GM21447 (cell line): Measurements from ENCODE around the gene CD93.

Experiments
- ATAC-seq: cut with Tn5 transposase; IDR thresholded peaks from one replicate; pipeline ENCODE4 v1.9.1; 2021; ENCODE audit not compliant: unreplicated experiment

The CD93 gene

DNA sequence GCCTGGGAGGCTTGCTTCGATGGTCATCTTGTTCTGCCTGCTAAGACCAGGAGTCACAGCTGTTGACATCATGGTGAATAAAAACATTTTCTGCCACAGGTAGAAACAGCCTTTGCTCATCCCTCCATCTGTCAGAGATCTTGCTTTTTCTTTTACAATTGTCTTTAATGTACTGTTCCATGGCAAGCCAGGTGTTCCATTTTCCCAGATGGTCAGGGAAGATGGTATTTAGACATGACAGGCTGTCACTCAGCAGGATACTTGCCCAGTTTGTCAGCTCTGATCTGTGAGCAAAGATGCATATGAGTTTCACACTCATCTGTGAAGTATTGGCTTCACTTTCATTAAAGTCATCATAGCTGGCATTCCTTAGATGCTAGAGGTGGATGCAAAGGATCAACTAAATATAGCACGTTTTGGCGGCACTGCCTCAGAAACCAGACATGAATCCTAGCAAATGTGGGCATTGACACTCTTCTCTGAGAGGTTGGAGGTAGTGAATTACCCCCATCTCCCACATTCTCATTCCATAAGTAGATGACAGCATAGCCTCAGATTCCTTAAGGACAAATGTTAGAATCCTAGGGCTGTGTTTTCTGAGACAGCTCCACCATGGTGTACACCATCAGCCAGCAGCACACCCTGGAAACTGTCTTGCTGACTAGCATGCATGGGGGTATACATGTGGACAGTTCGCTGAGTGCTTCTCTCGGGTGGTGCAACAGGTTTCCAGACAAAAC lies 46.8 kb downstream of the CD93 start:
- no peak for ATAC-seq

DNA sequence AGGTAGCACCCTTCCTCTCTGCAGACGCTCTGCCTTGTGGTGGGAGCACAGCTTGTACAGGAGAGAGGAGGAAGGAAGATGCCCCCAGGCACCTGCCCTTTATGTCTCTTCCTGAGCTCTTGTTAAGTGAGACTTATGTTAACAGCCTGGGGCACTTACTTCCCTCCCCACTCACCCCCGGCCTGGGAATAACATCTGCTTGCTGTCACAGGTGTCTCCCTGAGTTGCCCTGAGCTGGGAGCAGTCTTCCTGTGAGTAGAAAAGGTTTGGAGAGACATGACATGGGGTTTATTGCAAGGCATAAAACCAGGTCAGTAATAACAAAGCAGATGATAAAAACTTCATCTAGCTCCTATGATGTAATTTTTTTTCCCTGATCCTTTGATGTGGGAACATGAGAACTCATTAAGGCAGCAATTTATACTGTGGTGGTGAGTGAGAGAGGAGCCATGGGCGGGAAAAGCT lies 49.1 kb downstream of the CD93 start:
- no peak for ATAC-seq

- ATAC-seq, result no peak
These were observed 49.8 kb downstream of the CD93 start for GRCh38 chr20:23036371-23036770.

DNA sequence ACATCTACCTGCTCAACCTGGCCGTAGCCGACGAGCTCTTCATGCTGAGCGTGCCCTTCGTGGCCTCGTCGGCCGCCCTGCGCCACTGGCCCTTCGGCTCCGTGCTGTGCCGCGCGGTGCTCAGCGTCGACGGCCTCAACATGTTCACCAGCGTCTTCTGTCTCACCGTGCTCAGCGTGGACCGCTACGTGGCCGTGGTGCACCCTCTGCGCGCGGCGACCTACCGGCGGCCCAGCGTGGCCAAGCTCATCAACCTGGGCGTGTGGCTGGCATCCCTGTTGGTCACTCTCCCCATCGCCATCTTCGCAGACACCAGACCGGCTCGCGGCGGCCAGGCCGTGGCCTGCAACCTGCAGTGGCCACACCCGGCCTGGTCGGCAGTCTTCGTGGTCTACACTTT lies 50.4 kb downstream of the CD93 start:
- ATAC-seq, result no peak

DNA sequence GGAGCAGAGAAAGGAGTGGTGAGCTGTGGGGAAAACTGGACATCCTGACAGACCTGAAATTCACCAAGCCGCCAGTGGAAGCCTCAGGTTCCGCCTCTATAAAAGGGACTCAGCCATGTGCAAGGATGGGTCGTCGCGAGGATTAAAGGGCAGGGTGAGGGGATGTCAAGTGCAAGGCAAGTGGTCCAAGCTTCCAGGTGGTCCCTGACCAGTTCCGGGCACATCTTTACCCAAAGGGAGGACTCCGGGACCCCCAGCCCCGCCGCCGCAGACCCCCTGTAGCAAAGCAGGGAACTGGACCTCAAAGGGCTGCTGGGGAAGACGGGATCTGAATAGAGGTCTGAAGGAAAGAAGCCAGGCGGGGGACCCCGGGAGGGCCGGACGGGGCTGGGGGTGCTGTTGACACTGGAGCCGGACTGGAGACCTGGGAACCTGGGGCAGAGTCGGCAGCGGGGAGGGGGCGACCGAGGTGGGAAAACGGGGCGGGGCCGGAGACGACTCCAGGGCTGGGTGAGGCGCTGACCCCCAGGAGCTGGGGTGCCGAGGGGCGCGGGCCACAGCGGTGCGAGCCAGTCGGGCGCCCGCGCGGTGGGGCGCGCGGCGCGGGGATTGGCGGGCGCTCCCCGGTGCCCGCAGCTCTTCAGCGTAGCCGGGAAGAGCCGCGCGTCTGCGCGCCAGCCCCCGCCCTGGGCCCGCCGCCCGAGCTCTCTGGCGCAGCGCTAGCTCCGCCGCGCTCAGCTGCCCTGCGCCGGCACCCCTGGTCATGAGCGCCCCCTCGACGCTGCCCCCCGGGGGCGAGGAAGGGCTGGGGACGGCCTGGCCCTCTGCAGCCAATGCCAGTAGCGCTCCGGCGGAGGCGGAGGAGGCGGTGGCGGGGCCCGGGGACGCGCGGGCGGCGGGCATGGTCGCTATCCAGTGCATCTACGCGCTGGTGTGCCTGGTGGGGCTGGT lies 51.1 kb downstream of the CD93 start, which contains the start of gene SSTR4:
SSTR4 (plus strand) TSS at position 592 of the 951 bp plus-strand sequence; CDS start at position 764, 172 bp downstream.
- no peak for ATAC-seq

DNA sequence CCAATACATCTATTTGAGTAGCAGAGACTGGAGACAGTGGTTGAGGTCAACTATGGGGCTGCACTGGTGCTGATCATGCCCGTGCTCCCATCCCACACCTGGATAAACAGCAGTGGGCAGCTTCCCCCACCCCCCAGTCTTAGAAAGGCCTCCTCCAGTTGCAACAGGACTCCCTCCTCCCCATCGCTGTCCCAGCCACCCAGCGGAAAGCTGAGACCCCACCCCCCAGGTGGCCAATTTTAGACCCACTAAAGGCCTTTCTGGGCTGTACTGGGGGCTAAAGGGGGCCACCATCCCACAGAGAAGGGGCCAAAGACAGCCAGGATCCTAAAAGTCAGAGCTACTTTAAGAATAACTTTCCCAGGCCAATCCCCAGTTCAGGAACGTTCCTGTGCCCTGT lies 52.2 kb downstream of the CD93 start:
- ATAC-seq, result no peak

DNA sequence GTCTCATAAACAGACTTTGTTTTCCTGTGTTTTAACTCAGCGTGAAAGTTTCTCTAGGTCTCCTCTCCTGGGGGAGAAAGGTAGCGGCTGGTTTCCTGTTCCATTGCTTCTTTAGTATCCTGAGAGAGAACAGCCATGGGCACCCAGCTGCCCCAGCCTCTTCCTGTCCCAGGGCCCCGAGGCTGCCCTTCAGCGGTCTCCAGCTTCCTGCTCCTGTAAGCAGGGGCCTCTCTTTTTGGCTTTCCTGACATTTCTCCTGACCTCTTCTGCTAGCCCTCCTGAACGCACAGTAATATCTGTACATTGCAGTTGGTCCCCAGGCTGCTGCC lies 53.4 kb downstream of the CD93 start:
- ATAC-seq, result no peak

GRCh38 chr20:23032056-23032749 lies 53.9 kb downstream of the CD93 start:
- ATAC-seq, result no peak

DNA sequence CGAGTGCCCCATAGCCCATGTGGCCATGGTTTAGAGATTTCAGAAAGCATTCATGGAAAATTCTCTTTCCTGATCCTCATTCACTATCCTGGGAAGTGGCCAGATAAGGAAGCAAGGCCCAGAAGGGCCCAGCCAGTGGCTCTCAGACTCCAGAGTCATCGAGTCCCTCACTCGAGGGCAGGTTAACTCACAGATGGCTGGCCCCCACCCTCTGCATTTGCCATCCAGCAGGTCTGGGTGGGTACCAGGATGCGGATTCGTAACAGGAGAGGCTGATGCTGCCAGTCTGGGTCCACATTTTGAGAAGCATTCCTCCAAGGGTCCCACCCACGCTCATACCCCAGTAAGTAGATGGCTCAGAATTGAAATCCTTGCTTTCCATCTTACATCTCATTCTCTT lies 54.8 kb downstream of the CD93 start:
- no peak for ATAC-seq
